Glomerular visceral epithelial cell (primary cell): ENCODE data around the gene LYRM9.
"Not testable (repeated sequence)": the region's sequence is repeated elsewhere in the genome, so short reads cannot be mapped to it uniquely, and the experiment has no call there.

Experiments used
- DNase-seq: peaks from one replicate; pipeline ENCODE4 v3.0.0-alpha.2; 2016; ENCODE audit errors: extremely low spot score

LYRM9 gene

DNA sequence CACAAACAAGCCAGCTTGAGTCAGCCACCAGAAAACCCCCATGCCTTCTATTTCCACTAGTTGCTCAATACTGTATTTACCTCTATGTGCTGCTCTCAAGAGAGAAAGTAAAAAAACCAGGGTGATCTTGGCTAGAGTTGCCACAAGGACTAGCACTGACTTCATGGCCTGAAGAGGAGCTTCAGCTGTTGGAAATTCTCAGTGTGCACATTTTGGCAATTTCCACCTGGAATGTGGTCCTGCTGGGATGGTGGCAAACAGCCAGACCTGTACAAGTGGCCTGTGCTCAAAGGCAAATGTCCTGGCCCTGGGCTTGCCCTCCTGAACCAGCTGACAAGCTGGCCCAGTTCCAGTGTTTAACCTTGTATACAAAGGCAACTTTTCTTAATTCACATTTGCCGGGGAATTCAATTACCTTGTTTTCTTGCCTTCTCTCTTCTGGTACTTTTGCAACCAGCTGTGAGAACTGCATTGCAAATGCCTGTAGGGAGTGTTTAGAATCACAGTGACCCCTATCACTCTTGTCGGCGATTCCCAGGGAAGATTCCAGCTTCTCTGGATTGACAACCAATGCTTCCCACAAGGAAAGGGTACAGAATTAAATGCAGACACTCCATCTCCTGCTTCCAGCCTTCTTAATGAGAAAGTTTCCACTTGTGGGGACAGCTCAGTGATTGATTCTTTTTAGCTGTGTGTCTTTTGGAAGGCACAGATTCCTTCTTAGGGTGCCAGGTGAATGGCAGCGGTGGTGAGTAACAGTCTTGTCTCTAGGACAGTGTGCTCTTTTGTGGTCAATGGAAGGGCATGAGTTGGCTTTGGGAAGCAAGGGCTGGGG, 53.4 kb downstream of the LYRM9 start:
- DNase-seq: not testable (repeated sequence)

DNA sequence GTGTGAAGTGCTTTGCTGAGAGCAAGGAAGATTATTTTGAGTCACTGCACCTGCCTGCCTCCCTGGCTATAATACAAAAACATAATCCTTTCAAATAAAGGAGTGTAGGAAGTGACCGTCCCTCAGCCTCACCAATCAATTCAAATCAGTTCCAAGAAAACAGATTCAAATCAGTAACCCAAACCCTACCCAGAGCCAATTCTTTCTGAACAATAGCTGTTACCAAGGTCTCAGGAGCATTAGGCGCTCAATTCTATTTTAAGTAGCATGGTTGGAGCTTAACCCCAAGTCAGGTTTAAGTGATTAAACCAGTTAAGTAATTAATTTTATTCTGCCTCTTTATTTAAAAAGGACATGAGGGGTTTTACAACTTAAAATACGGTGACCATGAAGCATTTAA, 54.6 kb downstream of the LYRM9 start:
- not testable (repeated sequence) for DNase-seq

DNA sequence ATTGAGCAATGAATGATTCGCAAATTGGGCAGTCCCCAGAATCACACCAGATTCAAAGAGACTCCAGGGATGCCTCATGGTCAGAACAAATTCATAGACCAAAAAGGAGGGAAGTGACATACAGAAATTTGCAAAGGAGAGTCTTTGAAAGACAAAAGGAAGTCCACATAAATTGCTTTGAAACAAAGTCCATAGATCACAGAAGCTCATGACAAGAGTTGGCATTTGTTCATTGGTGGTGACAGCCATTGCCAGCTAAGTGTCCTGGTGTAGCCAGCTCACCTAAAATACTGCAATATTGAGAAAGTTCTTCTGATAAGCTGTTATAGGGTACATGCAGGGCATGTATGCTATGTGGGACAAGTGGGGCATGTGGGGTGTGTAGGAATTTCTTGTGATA, 55.4 kb downstream of the LYRM9 start:
- DNase-seq: not testable (repeated sequence)

DNA sequence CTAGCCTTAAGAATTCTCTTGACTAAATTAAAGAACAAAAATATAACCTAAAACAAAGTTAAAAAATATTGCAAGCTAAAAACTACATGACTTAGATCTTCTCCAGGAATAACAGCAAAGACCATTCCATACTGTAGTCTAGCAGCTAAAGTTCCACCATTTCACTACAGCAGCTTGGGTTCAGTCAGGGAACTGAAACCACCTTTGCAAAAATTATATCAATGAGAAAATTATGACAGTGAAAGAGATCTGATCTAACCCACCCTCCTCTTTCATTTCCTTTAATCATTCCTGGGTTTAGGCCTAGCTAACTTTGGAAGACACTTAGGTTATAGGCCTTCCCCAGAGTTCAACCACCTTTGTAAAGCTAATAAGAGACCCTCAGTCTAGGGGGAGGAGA, 56.5 kb downstream of the LYRM9 start:
- no peak for DNase-seq

DNA sequence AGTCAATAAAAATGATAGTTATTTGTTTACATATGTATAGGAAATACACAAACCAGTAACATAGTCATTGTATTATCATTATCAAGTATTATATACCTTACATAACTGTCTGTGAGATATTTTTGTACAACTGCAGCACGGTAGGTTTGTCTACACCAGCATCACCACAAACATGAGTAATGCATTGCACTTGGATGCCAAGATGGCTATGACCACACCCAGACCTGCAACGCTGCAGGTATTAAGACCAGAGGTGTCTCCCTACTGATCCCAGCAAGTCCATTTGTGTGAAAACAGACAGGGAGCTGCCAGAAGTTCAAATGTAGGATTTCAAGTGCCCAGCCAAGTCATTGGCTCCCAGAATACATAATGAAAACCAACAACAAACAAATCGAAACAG, 58.6 kb downstream of the LYRM9 start:
- DNase-seq: no peak

DNA sequence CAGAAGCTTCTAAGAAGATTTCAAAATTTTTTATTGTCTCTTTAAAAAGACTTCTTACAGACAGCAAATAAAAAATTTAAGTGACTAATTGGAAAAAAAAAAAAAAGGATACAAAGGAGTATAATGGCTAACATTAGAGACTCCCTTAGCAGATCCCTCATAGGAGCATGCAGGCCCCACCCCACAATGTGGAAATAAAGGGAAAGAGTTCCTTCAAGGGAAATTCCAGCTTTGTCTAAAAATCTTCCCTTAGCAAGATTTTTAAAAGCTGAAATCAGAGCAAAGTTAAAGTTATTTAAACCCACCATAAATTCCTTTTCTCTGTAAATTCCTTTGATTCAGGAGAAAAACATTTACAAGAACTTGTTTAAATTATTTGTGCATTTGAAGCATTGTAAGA, 60.3 kb downstream of the LYRM9 start:
- no peak for DNase-seq

DNA sequence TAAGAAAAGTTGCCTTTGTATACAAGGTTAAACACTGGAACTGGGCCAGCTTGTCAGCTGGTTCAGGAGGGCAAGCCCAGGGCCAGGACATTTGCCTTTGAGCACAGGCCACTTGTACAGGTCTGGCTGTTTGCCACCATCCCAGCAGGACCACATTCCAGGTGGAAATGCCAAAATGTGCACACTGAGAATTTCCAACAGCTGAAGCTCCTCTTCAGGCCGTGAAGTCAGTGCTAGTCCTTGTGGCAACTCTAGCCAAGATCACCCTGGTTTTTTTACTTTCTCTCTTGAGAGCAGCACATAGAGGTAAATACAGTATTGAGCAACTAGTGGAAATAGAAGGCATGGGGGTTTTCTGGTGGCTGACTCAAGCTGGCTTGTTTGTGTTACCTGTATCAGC, 63.3 kb downstream of the LYRM9 start:
- DNase-seq: not testable (repeated sequence)

DNA sequence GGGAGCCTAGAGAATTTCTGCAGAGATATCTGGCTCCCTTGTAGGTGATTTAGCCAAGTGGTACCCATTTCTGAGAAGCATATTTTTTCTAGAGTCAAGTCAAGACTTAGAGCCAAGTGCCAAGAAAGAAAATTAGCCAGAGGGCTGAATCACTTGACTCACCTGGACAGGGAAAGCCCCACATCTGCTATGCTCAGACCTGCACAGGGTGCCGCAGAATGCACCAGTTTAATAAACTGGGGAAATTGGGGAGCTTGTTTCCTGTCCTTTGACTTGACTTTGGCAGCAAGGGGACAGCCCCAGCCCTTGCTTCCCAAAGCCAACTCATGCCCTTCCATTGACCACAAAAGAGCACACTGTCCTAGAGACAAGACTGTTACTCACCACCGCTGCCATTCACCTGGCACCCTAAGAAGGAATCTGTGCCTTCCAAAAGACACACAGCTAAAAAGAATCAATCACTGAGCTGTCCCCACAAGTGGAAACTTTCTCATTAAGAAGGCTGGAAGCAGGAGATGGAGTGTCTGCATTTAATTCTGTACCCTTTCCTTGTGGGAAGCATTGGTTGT, 63.9 kb downstream of the LYRM9 start:
- DNase-seq: not testable (repeated sequence)
